H1 (cell line): ENCODE data around the gene LRRC8D. TPM values are rescaled to one million over a fixed set of nuclear protein-coding genes. Genes with fewer than 3 reads are reported as not detected.

Source experiments
- CTCF ChIA-PET: fragments of 300-600 bp; sonication (Branson Sonifier 250); formaldehyde crosslinking; loops from one replicate; lab custom pipeline; 2021; ENCODE audit not compliant: partially characterized antibody; lab: Charles Lee
- POLR2A ChIA-PET: fragments of 300-600 bp; sonication (Branson Sonifier 250); formaldehyde crosslinking; loops from one replicate; lab custom pipeline; 2021; ENCODE audit warnings: inconsistent platforms; ENCODE audit not compliant: partially characterized antibody; lab: Charles Lee
- DNase-seq, 2 experiments: peaks; one replicate each; pipeline versions ENCODE4 v3.0.0 to v3.0.0-alpha.2; 2010 to 2022; ENCODE audit warnings: low spot score in 2 of 2, low read depth in 1 of 2, mixed read lengths in 1 of 2
- FAIRE-seq: peaks from 2 replicates; lab custom pipeline; 2011; peaks lifted over from hg19 to GRCh38; lab: Jason Lieb, UNC
- H2AFZ ChIP-seq: 2 replicates; pipeline ENCODE4 v1.8.1; 2012; ENCODE audit warnings: low read length, inconsistent platforms
- H2AK5ac ChIP-seq: 2 replicates; pipeline ENCODE4 v1.6.1; 2013; ENCODE audit warnings: low read depth, low read length
- H2BK120ac ChIP-seq: replicated peaks from 2 replicates; pipeline ENCODE3; 2013; ENCODE audit warnings: low read depth, low read length, inconsistent platforms
- H2BK12ac ChIP-seq: 2 replicates; pipeline ENCODE4 v1.6.1; 2013; ENCODE audit warnings: low read depth, low read length
- H2BK15ac ChIP-seq: 2 replicates; pipeline ENCODE4 v1.6.1; 2013; ENCODE audit warnings: low read length
- H2BK20ac ChIP-seq: 2 replicates; pipeline ENCODE4 v1.6.1; 2013; ENCODE audit warnings: low read length
- H2BK5ac ChIP-seq: 2 replicates; pipeline ENCODE4 v1.6.1; 2013; ENCODE audit warnings: low read depth, low read length
- H3K14ac ChIP-seq: 2 replicates; pipeline ENCODE4 v1.6.1; 2013; ENCODE audit warnings: inconsistent platforms; ENCODE audit not compliant: insufficient read length
- H3K18ac ChIP-seq: 2 replicates; pipeline ENCODE4 v1.6.1; 2013; ENCODE audit warnings: low read length; ENCODE audit errors: extremely low read depth
- H3K23ac ChIP-seq: 2 replicates; pipeline ENCODE4 v1.6.1; 2013; ENCODE audit warnings: inconsistent platforms; ENCODE audit not compliant: insufficient read length
- H3K23me2 ChIP-seq: 2 replicates; pipeline ENCODE4 v1.6.1; 2013; ENCODE audit warnings: low read depth, low read length
- H3K27ac ChIP-seq: 2 replicates; pipeline ENCODE4 v1.6.1; 2011; ENCODE audit warnings: low read depth, low read length, inconsistent platforms
- H3K27me3 ChIP-seq, 4 experiments: replicated peaks in 1 of 4; 1 replicate in 1 of 4; 2 replicates in 3 of 4; pipeline versions ENCODE4 v1.6.1 to v1.8.1; 2011 to 2013; ENCODE audit warnings: low read length in 3 of 4, mild to moderate bottlenecking in 3 of 4, inconsistent platforms in 2 of 4, mixed read lengths in 2 of 4, moderate library complexity in 1 of 4; ENCODE audit not compliant: control insufficient read depth in 3 of 4, insufficient read depth in 3 of 4; ENCODE audit errors: extremely low read depth in 1 of 4
- H3K36me3 ChIP-seq, 4 experiments: 2 replicates each; pipeline versions ENCODE4 v1.6.1 to v1.8.1; 2011 to 2013; ENCODE audit warnings: mild to moderate bottlenecking in 4 of 4, low read length in 3 of 4, moderate library complexity in 2 of 4, control low read depth in 1 of 4, inconsistent platforms in 1 of 4; ENCODE audit not compliant: insufficient read depth in 4 of 4, control insufficient read depth in 2 of 4
- H3K4ac ChIP-seq: replicated peaks from 2 replicates; pipeline ENCODE3; 2013; ENCODE audit warnings: low read length, low read depth, mixed read lengths, inconsistent platforms; ENCODE audit not compliant: insufficient read length
- H3K4me1 ChIP-seq, 4 experiments: replicated peaks in 1 of 4; 1 replicate in 1 of 4; 2 replicates in 3 of 4; pipeline versions ENCODE4 v1.6.1 to v1.8.1; 2011 to 2013; ENCODE audit warnings: low read length in 3 of 4, inconsistent platforms in 2 of 4, mixed read lengths in 1 of 4; ENCODE audit not compliant: insufficient read depth in 4 of 4, control insufficient read depth in 3 of 4
- H3K4me2 ChIP-seq, 2 experiments: 2 replicates each; pipeline versions ENCODE4 v1.6.1 to v1.8.1; 2011 to 2013; ENCODE audit warnings: low read depth in 2 of 2, low read length in 2 of 2, control low read depth in 1 of 2, inconsistent platforms in 1 of 2, mild to moderate bottlenecking in 1 of 2; ENCODE audit not compliant: insufficient read depth in 1 of 2
- H3K4me3 ChIP-seq, 4 experiments: fragments of 200-600, 300-600 bp in 1 of 4; sonication (generic), shearing (Covaris generic), sonication (Bioruptor Twin) in 1 of 4; 2 replicates each; pipeline versions ENCODE4 v1.5.1 to v1.8.1; 2011 to 2016; ENCODE audit warnings: low read length in 4 of 4, low read depth in 3 of 4, control low read depth in 2 of 4, inconsistent platforms in 2 of 4, mild to moderate bottlenecking in 2 of 4, mixed read lengths in 1 of 4, moderate library complexity in 1 of 4; ENCODE audit not compliant: insufficient read depth in 2 of 4; ENCODE audit errors: extremely low read depth in 1 of 4
- H3K56ac ChIP-seq: replicated peaks from 2 replicates; pipeline ENCODE3; 2013; ENCODE audit warnings: low read depth, mild to moderate bottlenecking, mixed read lengths, low read length, inconsistent platforms; ENCODE audit not compliant: insufficient read length
- H3K79me1 ChIP-seq: 2 replicates; pipeline ENCODE4 v1.6.1; 2013; ENCODE audit warnings: low read depth, low read length, control low read depth
- H3K79me2 ChIP-seq, 2 experiments: 2 replicates each; pipeline versions ENCODE4 v1.6.1 to v1.8.1; 2012 to 2013; ENCODE audit warnings: low read length in 2 of 2, mild to moderate bottlenecking in 2 of 2, inconsistent platforms in 1 of 2; ENCODE audit not compliant: insufficient read depth in 2 of 2, control insufficient read depth in 1 of 2
- H3K9ac ChIP-seq, 4 experiments: replicated peaks in 1 of 4; 1 replicate in 1 of 4; 2 replicates in 3 of 4; pipeline versions ENCODE4 v1.6.1 to v1.8.1; 2011 to 2013; ENCODE audit warnings: low read depth in 3 of 4, low read length in 3 of 4, control low read depth in 2 of 4, mild to moderate bottlenecking in 2 of 4, moderate library complexity in 2 of 4, inconsistent platforms in 1 of 4; ENCODE audit errors: extremely low read depth in 1 of 4
- H3K9me3 ChIP-seq, 2 experiments: 2 replicates each; pipeline versions ENCODE4 v1.6.1 to v1.8.1; 2012 to 2013; ENCODE audit warnings: mild to moderate bottlenecking in 2 of 2, moderate library complexity in 2 of 2, control low read depth in 1 of 2, inconsistent platforms in 1 of 2, low read depth in 1 of 2, low read length in 1 of 2, mixed read lengths in 1 of 2; ENCODE audit not compliant: insufficient read depth in 2 of 2
- H4K20me1 ChIP-seq, 2 experiments: replicated peaks in 1 of 2; 2 replicates each; pipeline versions ENCODE3 to v1.8.1; 2011 to 2013; ENCODE audit warnings: inconsistent platforms in 2 of 2, low read length in 2 of 2, mild to moderate bottlenecking in 1 of 2; ENCODE audit not compliant: insufficient read depth in 2 of 2, control insufficient read depth in 1 of 2
- H4K5ac ChIP-seq: 2 replicates; pipeline ENCODE4 v1.6.1; 2013; ENCODE audit warnings: low read length, low read depth, mixed read lengths, inconsistent platforms; ENCODE audit not compliant: insufficient read length
- H4K8ac ChIP-seq: 2 replicates; pipeline ENCODE4 v1.8.0; 2013; ENCODE audit warnings: mild to moderate bottlenecking, moderate library complexity, low read length, inconsistent platforms; ENCODE audit not compliant: insufficient read depth; ENCODE audit errors: extremely low read depth
- H4K91ac ChIP-seq: replicated peaks from 2 replicates; pipeline ENCODE3; 2013; ENCODE audit warnings: low read length, mixed read lengths, inconsistent platforms; ENCODE audit not compliant: insufficient read length
- CBX8 ChIP-seq: fragments of 300-800, 300-1000 bp; sonication (generic); IDR thresholded peaks from 2 replicates; pipeline ENCODE4 v1.7.1; 2016; ENCODE audit warnings: low read depth, low read length, borderline replicate concordance
- CEBPB ChIP-seq: IDR thresholded peaks from 2 replicates; pipeline ENCODE4 v1.6.1; 2012; ENCODE audit warnings: low read depth, low read length
- CHD1 ChIP-seq: IDR thresholded peaks from 2 replicates; pipeline ENCODE4 v1.6.1; 2012; ENCODE audit warnings: low read depth, low read length, improper control_type of control experiment
- CREB1 ChIP-seq: IDR thresholded peaks from 2 replicates; pipeline ENCODE4 v1.6.1; 2012; ENCODE audit warnings: inconsistent platforms
- FOSL1 ChIP-seq: IDR thresholded peaks from 2 replicates; pipeline ENCODE4 v1.6.1; 2011; ENCODE audit warnings: mild to moderate bottlenecking, low read depth, low read length, moderate library complexity; ENCODE audit not compliant: insufficient read depth
- HDAC2 ChIP-seq, 2 experiments: fragments of 300-600 bp in 1 of 2; sonication (generic) in 1 of 2; IDR thresholded peaks; 2 replicates each; pipeline ENCODE4 v1.6.1; 2011 to 2012; ENCODE audit warnings: low read depth in 2 of 2, low read length in 2 of 2, mild to moderate bottlenecking in 2 of 2, moderate library complexity in 2 of 2, borderline replicate concordance in 1 of 2, inconsistent platforms in 1 of 2
- KDM4A ChIP-seq: IDR thresholded peaks from one replicate; pipeline ENCODE4 v1.7.1; 2012; ENCODE audit warnings: low read depth, mild to moderate bottlenecking, moderate library complexity, low read length, inconsistent platforms; ENCODE audit not compliant: severe bottlenecking
- MAX ChIP-seq: IDR thresholded peaks from 2 replicates; pipeline ENCODE4 v1.6.1; 2012; ENCODE audit warnings: inconsistent platforms
- PHF8 ChIP-seq: fragments of 200-600 bp; sonication (generic); conservative IDR thresholded peaks from 2 replicates; pipeline ENCODE4 v1.7.1; 2012; ENCODE audit warnings: low read depth, mild to moderate bottlenecking, inconsistent platforms, low read length, moderate library complexity
- RAD21 ChIP-seq, 2 experiments: IDR thresholded peaks in 1 of 2; conservative IDR thresholded peaks in 1 of 2; 2 replicates each; pipeline ENCODE4 v1.6.1; 2011; ENCODE audit warnings: low read depth in 2 of 2, low read length in 2 of 2, improper control_type of control experiment in 1 of 2, inconsistent platforms in 1 of 2, mild to moderate bottlenecking in 1 of 2, moderate library complexity in 1 of 2
- TAF7 ChIP-seq: optimal IDR thresholded peaks from 2 replicates; pipeline ENCODE3; 2011; ENCODE audit warnings: low read depth, mild to moderate bottlenecking, inconsistent platforms, low read length, moderate library complexity, borderline replicate concordance
- WGBS, 2 experiments: shearing (Covaris generic) in 1 of 2; methylation state at CpG; one replicate each; pipeline versions ENCODE4 v1.1.6 to v1.1.7; 2013 to 2015; ENCODE audit warnings: low lambda C conversion rate in 2 of 2, mixed read lengths in 2 of 2, inconsistent platforms in 1 of 2, low coverage in 1 of 2, missing lambda C conversion rate in 1 of 2; ENCODE audit not compliant: insufficient replicate concordance in 2 of 2, insufficient coverage in 1 of 2, insufficient read length in 1 of 2; ENCODE audit errors: extremely low coverage in 1 of 2, missing lambda C conversion rate in 1 of 2; 5-methylcytosine and 5-hydroxymethylcytosine counted together
- polyA plus RNA-seq, 7 experiments: library from polyadenylated mRNA; depleted of rRNA in 3 of 7; stranded (reverse) in 5 of 7; unstranded in 2 of 7; fragments of >200 nt in 5 of 7; fragments of 200-250 nt in 2 of 7; gene quantifications; 1 replicate in 5 of 7; 2 replicates in 1 of 7; 4 replicates in 1 of 7; pipeline versions ENCODE4 v1.2.1 to v1.2.3, GENCODE V29; 2011 to 2013; ENCODE audit warnings: missing spikeins in 2 of 7, mixed read lengths in 2 of 7
- total RNA-seq: library from RNA; stranded (reverse); fragmentation: NEBNext Ultra II Directional; extraction: Animal tissue kit (Norgen Biotek cat#: 25700); gene quantifications from 2 replicates; pipeline ENCODE4 v1.2.1, GENCODE V29; 2021
- TF ChIP-seq, protein P1 (sequence below): IDR thresholded peaks from 2 replicates; pipeline ENCODE4 v1.6.1; 2012; ENCODE audit warnings: inconsistent platforms

Gene LRRC8D
- total and polyA plus RNA-seq, 2 of the 8 experiments (the other 6 are each of a cell fraction or from before 2014, with no cell fraction given) = 42.0 to 58.5 TPM

- Histone ChIP-seq H3K18ac (no peak overlapping the region), H3K36me3 (no peaks in the 10 kb centered on the region), H3K9ac (no peak overlapping the region), H4K91ac (no peak overlapping the region), H2BK12ac (no peak overlapping the region), H2AK5ac (no peak overlapping the region), H3K9me3 (no peaks in the 10 kb centered on the region), H3K27ac (no peak overlapping the region), H4K20me1 (no peaks in the 10 kb centered on the region), H2BK120ac (no peak overlapping the region), H2BK20ac (no peak overlapping the region), H3K23ac (no peak overlapping the region), H2AFZ (no peak overlapping the region), H3K4me3 (no peak overlapping the region), H2BK15ac (no peak overlapping the region), H4K5ac (no peak overlapping the region), H3K4me2 (no peak overlapping the region), H3K56ac (no peak overlapping the region), H3K4ac (no peak overlapping the region), H3K27me3 (no peaks in the 10 kb centered on the region; a peak in 1 of 7 replicates), H3K14ac (no peak overlapping the region), H3K4me1 (peaks cover 3 to 14% (median 11%) of the 10 kb centered on the region in 4 experiments; a peak in 4 of 7 replicates), H3K79me2 (no peaks in the 10 kb centered on the region), H4K8ac (no peak overlapping the region), H3K79me1 (no peaks in the 10 kb centered on the region), H2BK5ac (no peak overlapping the region), H3K23me2 (peaks cover 2% of the 10 kb centered on the region; the same call in 1 of the 2 replicates)
- FAIRE-seq (no peak), DNase-seq (no peak)
- WGBS, 2 experiments = 65% methylated on average over 1 of the region's 1 CpG; no CpG with 5 or more reads in 1 of the 2 experiments
- ChIA-PET CTCF (interaction anchor here (0.6 to 2.6 kb wide), 2 partner anchors 18 to 40 kb away, joined by 3 to 14 read pairs; no protein-coding TSS in a partner anchor), POLR2A (interaction anchor here (1.4 kb wide), 1 partner anchor 18 kb away, joined by 3 read pairs; no protein-coding TSS in a partner anchor)
- no peak for TF ChIP-seq CREB1
- no peak for TF ChIP-seq CHD1
- no peak for TF ChIP-seq CEBPB
- no peak for TF ChIP-seq CBX8
- no peak for TF ChIP-seq MAX
- TF ChIP-seq, protein P1, sequence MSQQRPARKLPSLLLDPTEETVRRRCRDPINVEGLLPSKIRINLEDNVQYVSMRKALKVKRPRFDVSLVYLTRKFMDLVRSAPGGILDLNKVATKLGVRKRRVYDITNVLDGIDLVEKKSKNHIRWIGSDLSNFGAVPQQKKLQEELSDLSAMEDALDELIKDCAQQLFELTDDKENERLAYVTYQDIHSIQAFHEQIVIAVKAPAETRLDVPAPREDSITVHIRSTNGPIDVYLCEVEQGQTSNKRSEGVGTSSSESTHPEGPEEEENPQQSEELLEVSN = no peak
- TF ChIP-seq TAF7 = no peak
- TF ChIP-seq HDAC2 (IDR thresholded peaks at IDR 0.05; ENCODE audit: borderline replicate concordance in 1 of 2, low read depth in 2 of 2, low read length in 2 of 2) = no peak
- no peak for TF ChIP-seq FOSL1
- no peak for TF ChIP-seq RAD21 (IDR thresholded peaks at IDR 0.05 in 1 of 2, conservative IDR thresholded peaks at IDR 0.05 in 1 of 2; ENCODE audit: low read depth in 2 of 2, low read length in 2 of 2)
- TF ChIP-seq PHF8 = no peak
- TF ChIP-seq KDM4A = no peak
Observed at GRCh38 chr1:89946532-89946931, 125.7 kb downstream of the LRRC8D start.
